IMR-90 (cell line): ENCODE measurements around the gene ADRA2B. TPM values are rescaled to one million over a fixed set of nuclear protein-coding genes. Genes with fewer than 3 reads are reported as not detected.

ENCODE experiments used
- ATAC-seq: fragments of 200-7000 bp; cut with Tn5 transposase; 2 replicates; pipeline ENCODE4 v1.9.1; 2020; ENCODE audit warnings: low read depth, mild to moderate bottlenecking, moderate library complexity
- BruUV-seq: library from RNA; stranded (reverse); fragments of 400-500 nt; replicated peaks from 2 replicates; lab custom pipeline; 2021; lab: Mats Ljungman, UMichigan
- CTCF ChIA-PET: fragments of 300-600 bp; formaldehyde crosslinking; extraction: SDS; loops from one replicate; lab custom pipeline; 2021; ENCODE audit warnings: antibody characterized with exemption; lab: Yijun Ruan, JAX
- POLR2A ChIA-PET: fragments of 300-600 bp; sonication (Branson Sonifier 250); formaldehyde crosslinking; loops from one replicate; lab custom pipeline; 2022; ENCODE audit warnings: antibody characterized with exemption; ENCODE audit not compliant: unreplicated experiment; lab: Charles Lee
- DNase-seq: peaks from one replicate; pipeline ENCODE4 v3.0.0; 2013
- H2AFZ ChIP-seq: replicated peaks from 2 replicates; pipeline ENCODE3; 2013; ENCODE audit warnings: low read length, mild to moderate bottlenecking; ENCODE audit not compliant: poor library complexity
- H2AK5ac ChIP-seq: 2 replicates; pipeline ENCODE4 v1.6.1; 2013; ENCODE audit warnings: low read depth, low read length, inconsistent platforms
- H2AK9ac ChIP-seq: replicated peaks from 2 replicates; pipeline ENCODE3; 2013; ENCODE audit warnings: mild to moderate bottlenecking, low read depth, low read length, moderate library complexity; ENCODE audit not compliant: poor library complexity
- H2BK120ac ChIP-seq: 2 replicates; pipeline ENCODE4 v1.6.1; 2013; ENCODE audit warnings: low read depth, low read length, inconsistent platforms
- H2BK15ac ChIP-seq: 3 replicates; pipeline ENCODE4 v1.6.1; 2013; ENCODE audit warnings: low read depth, low read length, inconsistent platforms
- H2BK20ac ChIP-seq: 2 replicates; pipeline ENCODE4 v1.6.1; 2013; ENCODE audit warnings: low read depth, mild to moderate bottlenecking, inconsistent platforms, low read length, moderate library complexity
- H2BK5ac ChIP-seq: 2 replicates; pipeline ENCODE4 v1.6.1; 2013; ENCODE audit warnings: mild to moderate bottlenecking, low read depth, low read length, inconsistent platforms; ENCODE audit not compliant: poor library complexity, severe bottlenecking
- H3K14ac ChIP-seq: replicated peaks from 2 replicates; pipeline ENCODE4 v1.6.1; 2013; ENCODE audit warnings: low read depth, low read length, inconsistent platforms
- H3K18ac ChIP-seq: 2 replicates; pipeline ENCODE4 v1.6.1; 2013; ENCODE audit warnings: low read depth, low read length, control low read depth
- H3K23ac ChIP-seq: 2 replicates; pipeline ENCODE4 v1.6.1; 2013; ENCODE audit warnings: low read depth, low read length, inconsistent platforms
- H3K27ac ChIP-seq: 2 replicates; pipeline ENCODE4 v1.5.1; 2013; ENCODE audit warnings: mild to moderate bottlenecking, control low read depth, low read length; ENCODE audit not compliant: insufficient read depth
- H3K27me3 ChIP-seq: 2 replicates; pipeline ENCODE4 v1.6.1; 2013; ENCODE audit warnings: low read length; ENCODE audit not compliant: control insufficient read depth, insufficient read depth
- H3K36me3 ChIP-seq: 2 replicates; pipeline ENCODE4 v1.6.1; 2013; ENCODE audit warnings: low read length, mixed read lengths; ENCODE audit not compliant: control insufficient read depth, insufficient read depth
- H3K4ac ChIP-seq: 2 replicates; pipeline ENCODE4 v1.6.1; 2013; ENCODE audit warnings: low read depth, low read length, inconsistent platforms
- H3K4me1 ChIP-seq: 2 replicates; pipeline ENCODE4 v1.6.1; 2013; ENCODE audit warnings: low read length, mixed read lengths; ENCODE audit not compliant: control insufficient read depth, insufficient read depth
- H3K4me2 ChIP-seq: 2 replicates; pipeline ENCODE4 v1.6.1; 2013; ENCODE audit warnings: low read depth, mild to moderate bottlenecking, control low read depth, low read length, moderate library complexity
- H3K4me3 ChIP-seq: 2 replicates; pipeline ENCODE4 v1.5.1; 2013; ENCODE audit warnings: low read depth, mild to moderate bottlenecking, control low read depth, low read length, moderate library complexity; ENCODE audit not compliant: insufficient read depth
- H3K56ac ChIP-seq: 2 replicates; pipeline ENCODE4 v1.6.1; 2013; ENCODE audit warnings: low read length, inconsistent platforms; ENCODE audit not compliant: insufficient read depth; ENCODE audit errors: extremely low read depth
- H3K79me1 ChIP-seq, 2 experiments: 2 replicates each; pipeline ENCODE4 v1.6.1; 2013; ENCODE audit warnings: low read length in 2 of 2, inconsistent platforms in 1 of 2, low read depth in 1 of 2
- H3K9ac ChIP-seq: 2 replicates; pipeline ENCODE4 v1.6.1; 2013; ENCODE audit warnings: low read depth, low read length, control low read depth
- H3K9me1 ChIP-seq: 2 replicates; pipeline ENCODE4 v1.6.1; 2013; ENCODE audit warnings: low read length, inconsistent platforms; ENCODE audit not compliant: insufficient read depth
- H3K9me3 ChIP-seq: 2 replicates; pipeline ENCODE4 v1.6.1; 2013; ENCODE audit warnings: low read length; ENCODE audit not compliant: control insufficient read depth, insufficient read depth
- H4K20me1 ChIP-seq: 2 replicates; pipeline ENCODE4 v1.6.1; 2013; ENCODE audit warnings: low read length, inconsistent platforms; ENCODE audit not compliant: insufficient read depth
- H4K5ac ChIP-seq: 2 replicates; pipeline ENCODE4 v1.6.1; 2013; ENCODE audit warnings: mild to moderate bottlenecking, low read depth, low read length, control low read depth
- H4K8ac ChIP-seq, 2 experiments: 2 replicates each; pipeline ENCODE4 v1.6.1; 2013; ENCODE audit warnings: low read depth in 2 of 2, low read length in 2 of 2, control low read depth in 1 of 2, inconsistent platforms in 1 of 2
- H4K91ac ChIP-seq: 2 replicates; pipeline ENCODE4 v1.6.1; 2013; ENCODE audit warnings: low read depth, low read length, inconsistent platforms; ENCODE audit not compliant: insufficient read depth
- BHLHE40 ChIP-seq: fragments of 150-350 bp; IDR thresholded peaks from 2 replicates; pipeline ENCODE4 v1.6.1; 2016; ENCODE audit warnings: mild to moderate bottlenecking, low read depth, low read length
- CHD1 ChIP-seq: IDR thresholded peaks from 2 replicates; pipeline ENCODE4 v1.6.1; 2012; ENCODE audit warnings: low read depth, low read length, improper control_type of control experiment
- CTCF ChIP-seq: conservative IDR thresholded peaks from 2 replicates; pipeline ENCODE4 v1.5.1; 2012; ENCODE audit warnings: mild to moderate bottlenecking, low read depth, low read length, improper control_type of control experiment
- MAZ ChIP-seq: IDR thresholded peaks from 2 replicates; pipeline ENCODE4 v1.6.1; 2012; ENCODE audit warnings: low read depth, mild to moderate bottlenecking, low read length, improper control_type of control experiment, moderate library complexity, borderline replicate concordance
- MXI1 ChIP-seq: IDR thresholded peaks from 2 replicates; pipeline ENCODE4 v1.6.1; 2012; ENCODE audit warnings: low read depth, mild to moderate bottlenecking, low read length, moderate library complexity, borderline replicate concordance
- NFE2L2 ChIP-seq: fragments of 150-350 bp; IDR thresholded peaks from 2 replicates; pipeline ENCODE4 v1.6.1; 2016; ENCODE audit warnings: low read depth, mild to moderate bottlenecking, low read length
- POLR2A ChIP-seq: IDR thresholded peaks from 2 replicates; pipeline ENCODE4 v1.6.1; 2012; ENCODE audit warnings: mild to moderate bottlenecking, low read depth, low read length
- RAD21 ChIP-seq: IDR thresholded peaks from 2 replicates; pipeline ENCODE4 v1.6.1; 2012; ENCODE audit warnings: low read length, improper control_type of control experiment
- RCOR1 ChIP-seq: IDR thresholded peaks from 2 replicates; pipeline ENCODE4 v1.6.1; 2012; ENCODE audit warnings: mild to moderate bottlenecking, low read length, improper control_type of control experiment; ENCODE audit not compliant: insufficient replicate concordance
- RFX5 ChIP-seq: IDR thresholded peaks from 2 replicates; pipeline ENCODE4 v1.8.0; 2012; ENCODE audit warnings: low read depth, mild to moderate bottlenecking, low read length, moderate library complexity
- SMC3 ChIP-seq: fragments of 150-350 bp; IDR thresholded peaks from 2 replicates; pipeline ENCODE4 v1.6.1; 2016; ENCODE audit warnings: low read depth, mild to moderate bottlenecking, antibody characterized with exemption, low read length, moderate library complexity
- USF2 ChIP-seq: fragments of 150-350 bp; IDR thresholded peaks from 2 replicates; pipeline ENCODE4 v1.6.1; 2017; ENCODE audit warnings: mild to moderate bottlenecking, antibody characterized with exemption, low read length, low read depth
- WGBS, 2 experiments: methylation state at CpG; one replicate each; pipeline versions ENCODE4 v1.1.5 to v1.1.7; 2013; ENCODE audit warnings: missing lambda C conversion rate in 2 of 2; ENCODE audit not compliant: insufficient read length in 1 of 2; ENCODE audit errors: extremely low coverage in 2 of 2; 5-methylcytosine and 5-hydroxymethylcytosine counted together
- dilution Hi-C: fragments of 300-500 bp; cut with HindIII; formaldehyde crosslinking; loops from one replicate; pipeline ENCODE4 v1.14.3; 2018; ENCODE audit warnings: low sequenced_read_pairs; ENCODE audit not compliant: unreplicated experiment
- in situ Hi-C: fragments of 300-500 bp; cut with MboI; formaldehyde crosslinking; loops from 3 replicates; pipeline ENCODE4 v1.14.3; 2019; ENCODE audit warnings: low sequenced_read_pairs, inconsistent platforms, mixed read lengths
- intact Hi-C: fragments of 100-400 bp; cut with micrococcal nuclease; formaldehyde crosslinking; loops from 2 replicates; pipeline ENCODE4 v1.10.0; 2022
- polyA plus RNA-seq, 3 experiments: library from polyadenylated mRNA; depleted of rRNA; stranded (reverse); fragments of >200 nt; gene quantifications; 2 replicates each; pipeline ENCODE4 v1.2.3, GENCODE V29; 2012; ENCODE audit warnings: low replicate concordance in 1 of 3
- total RNA-seq: library from RNA; depleted of rRNA; stranded (reverse); fragments of >200 nt; gene quantifications from 2 replicates; pipeline ENCODE4 v1.2.3, GENCODE V29; 2012
- TF ChIP-seq, protein P1 (sequence below): fragments of 150-350 bp; IDR thresholded peaks from 2 replicates; pipeline ENCODE4 v1.6.1; 2016; ENCODE audit warnings: low read depth, mild to moderate bottlenecking, low read length, moderate library complexity, borderline replicate concordance

ADRA2B gene
- total and polyA plus RNA-seq, 2 of the 4 experiments (the other 2 are of a cell fraction): not detected

DNA sequence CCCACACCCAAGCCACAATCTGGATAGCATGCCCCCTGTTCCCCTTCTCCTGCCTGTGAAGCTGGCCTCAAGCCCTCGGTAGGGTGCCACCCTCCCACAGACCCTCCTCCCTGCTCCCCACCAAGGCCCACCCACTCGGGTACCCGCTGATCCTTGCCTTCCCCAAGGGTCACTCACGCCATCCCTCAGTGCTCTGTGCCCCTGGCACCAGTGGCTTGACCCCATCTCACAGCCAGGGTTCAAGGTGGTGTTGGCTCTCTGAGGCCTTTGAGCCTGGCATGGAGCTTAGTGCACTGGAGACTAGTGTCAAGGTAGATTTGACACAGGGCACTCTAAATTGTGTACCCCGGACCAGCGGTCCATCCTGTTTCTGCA lies 11.9 kb downstream of the ADRA2B start:
- dilution Hi-C loops: no loop called here

More for the DNA sequence above, 11.9 kb downstream of the ADRA2B start:
- Histone ChIP-seq H2BK20ac (no peak overlapping the region), H2BK120ac (no peak overlapping the region), H4K91ac (no peak overlapping the region), H3K27ac (no peak overlapping the region), H2AFZ (no peak overlapping the region), H3K36me3 (no peaks in the 10 kb centered on the region), H3K4ac (no peak overlapping the region), H4K8ac (no peak overlapping the region), H3K23ac (no peak overlapping the region), H3K4me3 (no peak overlapping the region), H2AK9ac (no peak overlapping the region), H3K79me1 (no peaks in the 10 kb centered on the region), H3K4me1 (peaks cover 2% of the 10 kb centered on the region; the same call in 1 of the 2 replicates), H3K9ac (no peak overlapping the region), H2BK15ac (no peak overlapping the region), H3K9me1 (no peaks in the 10 kb centered on the region), H4K5ac (no peak overlapping the region), H3K27me3 (peaks cover 38% of the 10 kb centered on the region), H3K4me2 (no peak overlapping the region), H3K56ac (no peak overlapping the region), H4K20me1 (no peaks in the 10 kb centered on the region), H3K14ac (no peak overlapping the region), H3K9me3 (peaks cover 15% of the 10 kb centered on the region), H3K18ac (no peak overlapping the region), H2AK5ac (no peak overlapping the region), H2BK5ac (no peak overlapping the region)
- ATAC-seq (no peak), DNase-seq (no peak)
- TF ChIP-seq POLR2A (no peak), MAZ (no peak), NFE2L2 (no peak), SMC3 (no peak), MXI1 (no peak), CHD1 (no peak), BHLHE40 (no peak), RCOR1 (no peak), CTCF (no peak), USF2 (no peak), RAD21 (no peak), RFX5 (no peak)
- TF ChIP-seq, protein P1, sequence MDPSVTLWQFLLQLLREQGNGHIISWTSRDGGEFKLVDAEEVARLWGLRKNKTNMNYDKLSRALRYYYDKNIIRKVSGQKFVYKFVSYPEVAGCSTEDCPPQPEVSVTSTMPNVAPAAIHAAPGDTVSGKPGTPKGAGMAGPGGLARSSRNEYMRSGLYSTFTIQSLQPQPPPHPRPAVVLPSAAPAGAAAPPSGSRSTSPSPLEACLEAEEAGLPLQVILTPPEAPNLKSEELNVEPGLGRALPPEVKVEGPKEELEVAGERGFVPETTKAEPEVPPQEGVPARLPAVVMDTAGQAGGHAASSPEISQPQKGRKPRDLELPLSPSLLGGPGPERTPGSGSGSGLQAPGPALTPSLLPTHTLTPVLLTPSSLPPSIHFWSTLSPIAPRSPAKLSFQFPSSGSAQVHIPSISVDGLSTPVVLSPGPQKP: no peak
- ChIA-PET POLR2A (no interaction called here), CTCF (no interaction called here)
- no TSS peak for BruUV-seq
- intact Hi-C loops (no loop called here), in situ Hi-C loops (loop anchor here (25.0 kb wide), 1 partner anchor 92 kb away; no protein-coding TSS in a partner anchor)
- WGBS, 2 experiments: 82% methylated on average over 4 of the region's 6 CpGs; no CpG with 5 or more reads in 1 of the 2 experiments
